Thyroid gland (tissue), 4 donors: ENCODE results near the gene ZNF496. TPM values are rescaled to one million over a fixed set of nuclear protein-coding genes. Genes with fewer than 3 reads are reported as not detected.
A peak's percentile ranks its signal among the peaks of the same experiment; 100 is the strongest.
"Not testable (repeated sequence)": the region's sequence is repeated elsewhere in the genome, so short reads cannot be mapped to it uniquely, and the experiment has no call there.

ENCODE experiments used
- DNase-seq, 2 donors: peaks; one replicate each; pipeline ENCODE4 v3.0.0-alpha.2; 2019
- H3K27ac ChIP-seq, 3 donors: fragments of 200-600 bp; sonication (generic); 1 replicate in 2 of 3; 2 replicates in 1 of 3; pipeline ENCODE4 v1.5.1; 2016 to 2019; ENCODE audit warnings: mild to moderate bottlenecking in 1 of 3, moderate library complexity in 1 of 3
- H3K27me3 ChIP-seq: fragments of 200-600 bp; sonication (generic); one replicate; pipeline ENCODE4 v1.5.1; 2019
- H3K36me3 ChIP-seq, 2 donors: fragments of 200-600 bp; sonication (generic); one replicate each; pipeline ENCODE4 v1.5.1; 2016 to 2019
- H3K4me1 ChIP-seq, 2 donors: fragments of 200-600 bp; sonication (generic); one replicate each; pipeline ENCODE4 v1.5.1; 2017 to 2019
- H3K4me3 ChIP-seq, 3 donors: fragments of 200-600 bp; sonication (generic); replicated peaks in 1 of 3; 1 replicate in 2 of 3; 2 replicates in 1 of 3; pipeline ENCODE4 v1.5.1; 2016; ENCODE audit warnings: mild to moderate bottlenecking in 1 of 3
- H3K9me3 ChIP-seq: fragments of 200-600 bp; sonication (generic); one replicate; pipeline ENCODE4 v1.5.1; 2017
- CTCF ChIP-seq, 6 experiments: fragments of 200-600 bp in 3 of 6; fragments of 450-650 bp in 3 of 6; sonication (generic) in 3 of 6; IDR thresholded peaks; one replicate each; pipeline ENCODE4 v1.5.1; 2016 to 2019; ENCODE audit warnings: antibody characterized with exemption in 6 of 6, mild to moderate bottlenecking in 2 of 6, inconsistent platforms in 1 of 6, moderate library complexity in 1 of 6
- POLR2A ChIP-seq, 2 donors: fragments of 450-650 bp; IDR thresholded peaks; one replicate each; pipeline ENCODE4 v1.6.1; 2017; ENCODE audit warnings: antibody characterized with exemption in 2 of 2, mild to moderate bottlenecking in 2 of 2, moderate library complexity in 1 of 2
- WGBS, 2 donors: methylation state at CpG; one replicate each; pipeline ENCODE4 v1.1.5; 2017; 5-methylcytosine and 5-hydroxymethylcytosine counted together
- intact Hi-C: fragments of 100-400 bp; cut with DNase I; formaldehyde crosslinking; loops from one replicate; pipeline ENCODE4 v1.15.1; 2023
- total RNA-seq, 4 donors: library from RNA; depleted of rRNA; stranded (reverse); fragments of >200 nt; gene quantifications; one replicate each; pipeline ENCODE4 v1.2.3, GENCODE V29; 2016

Gene ZNF496
- total RNA-seq, 4 donors from 2014 or later: 34.0 to 78.6 (median 51.9) TPM

- no peak overlapping the region for H3K4me3 ChIP-seq
- H3K27ac ChIP-seq: peak overlapping the region; percentile 65 to 93 (median 90)
- no peaks in the 10 kb centered on the region for H3K36me3 ChIP-seq
- no peaks in the 10 kb centered on the region for H3K27me3 ChIP-seq
- intact Hi-C loops: no loop called here
- no peaks in the 10 kb centered on the region for H3K9me3 ChIP-seq
- 37 to 42% methylated on average over 7 of the region's 7 CpGs for WGBS, 2 donors
- TF ChIP-seq CTCF (IDR thresholded peaks at IDR 0.05): no peak
- TF ChIP-seq POLR2A (IDR thresholded peaks at IDR 0.05): no peak
- peak; percentile 23 to 36 for DNase-seq
- peaks cover 30 to 56% of the 10 kb centered on the region in 2 donors for H3K4me1 ChIP-seq
Measured at GRCh38 chr1:247357052-247357780, 25.5 kb upstream of the ZNF496 start.

GRCh38 chr1:247355160-247355559 lies 23.5 kb upstream of the ZNF496 start:
- H3K27me3 ChIP-seq, intact Hi-C loops, H3K9me3 ChIP-seq, H3K4me3 ChIP-seq, H3K36me3 ChIP-seq, DNase-seq: not testable (repeated sequence)
- Histone ChIP-seq H3K27ac (peak overlapping the region in 1 of 3 donors; percentile 93), H3K4me1 (peaks cover 17 to 41% of the 10 kb centered on the region in 2 donors)
- WGBS, 2 donors: 59 to 78% methylated on average over 1 of the region's 1 CpG

- Histone ChIP-seq H3K4me1 (peaks cover 6 to 12% of the 10 kb centered on the region in 2 donors), H3K36me3 (no peaks in the 10 kb centered on the region), H3K27ac (no peak overlapping the region), H3K9me3 (no peaks in the 10 kb centered on the region), H3K4me3 (no peak overlapping the region), H3K27me3 (no peaks in the 10 kb centered on the region)
- intact Hi-C loops: no loop called here
- TF ChIP-seq POLR2A (IDR thresholded peaks at IDR 0.05) (no peak), CTCF (IDR thresholded peaks at IDR 0.05) (no peak)
- DNase-seq: no peak
- 94 to 96% methylated on average over 3 of the region's 3 CpGs for WGBS, 2 donors
Measured at GRCh38 chr1:247352175-247352574, 20.5 kb upstream of the ZNF496 start.

- H3K36me3 ChIP-seq: no peaks in the 10 kb centered on the region
- no peak overlapping the region for H3K27ac ChIP-seq
- no peaks in the 10 kb centered on the region for H3K9me3 ChIP-seq
- 83 to 92% methylated on average over 1 of the region's 1 CpG for WGBS, 2 donors
- intact Hi-C loops: no loop called here
- no peaks in the 10 kb centered on the region for H3K27me3 ChIP-seq
- TF ChIP-seq POLR2A (IDR thresholded peaks at IDR 0.05) (no peak), CTCF (IDR thresholded peaks at IDR 0.05) (no peak)
- H3K4me3 ChIP-seq: no peak overlapping the region
- H3K4me1 ChIP-seq: no peaks in the 10 kb centered on the region
- DNase-seq: no peak
Measured at GRCh38 chr1:247350587-247350986, 18.9 kb upstream of the ZNF496 start.

DNA sequence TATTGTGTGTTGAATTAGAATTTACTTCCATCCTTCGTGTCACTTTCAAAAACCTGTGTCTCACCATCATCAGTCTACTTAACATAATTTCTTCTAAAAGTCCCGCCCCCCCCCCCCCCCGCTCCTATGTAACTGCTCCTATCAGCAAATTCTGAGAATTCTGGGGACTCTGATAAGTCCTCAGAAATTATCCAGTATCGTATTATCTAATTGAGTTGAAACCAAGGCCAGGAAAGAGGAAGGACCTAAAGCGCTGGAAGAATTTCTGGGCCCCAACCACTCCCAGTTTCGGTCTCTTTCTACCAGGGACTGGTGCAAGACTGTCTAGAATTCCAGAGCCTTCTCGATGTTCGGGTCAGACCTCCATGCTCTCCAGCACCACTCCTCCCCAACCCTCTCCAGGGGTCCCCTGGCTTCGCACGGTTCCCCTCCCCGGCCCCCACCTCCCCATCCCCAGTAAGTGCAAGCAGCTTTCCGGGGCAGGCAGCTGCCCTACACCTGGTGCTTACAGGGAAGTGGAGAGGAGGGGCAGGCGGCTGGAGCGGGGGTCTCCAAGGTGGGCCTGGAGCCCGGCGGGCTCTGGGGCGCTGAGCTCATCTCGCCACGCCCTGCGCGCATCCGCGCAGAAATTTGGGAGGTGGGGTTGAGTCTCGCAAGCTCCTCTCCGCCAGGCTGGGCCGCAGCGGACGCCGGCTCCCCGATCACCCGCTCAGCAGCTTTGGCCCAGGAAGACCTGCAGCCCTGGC lies 16.0 kb upstream of the ZNF496 start:
- whole genome bisulfite sequencing, 2 donors: 27 to 35% methylated on average over 22 to 28 of the region's 31 CpGs
- TF ChIP-seq POLR2A (IDR thresholded peaks at IDR 0.05) (no peak), CTCF (IDR thresholded peaks at IDR 0.05) (no peak)
- H3K27ac ChIP-seq: no peak overlapping the region

More for the DNA sequence above, 16.0 kb upstream of the ZNF496 start:
- Histone ChIP-seq H3K27me3 (no peaks in the 10 kb centered on the region), H3K36me3 (no peaks in the 10 kb centered on the region), H3K9me3 (no peaks in the 10 kb centered on the region), H3K4me1 (no peaks in the 10 kb centered on the region), H3K4me3 (no peak overlapping the region)
- intact Hi-C loops: no loop called here
- no peak for DNase-seq
